Thymus (tissue), 11 donors: ENCODE data around the gene ANAPC13. TPM values are rescaled to one million over a fixed set of nuclear protein-coding genes. Genes with fewer than 3 reads are reported as not detected.

ENCODE experiments used
- DNase-seq, 9 donors: peaks; one replicate each; pipeline ENCODE4 v3.0.0-alpha.2; 2013; ENCODE audit warnings: low spot score in 9 of 9, low read depth in 6 of 9, missing footprints in 1 of 9
- H3K27ac ChIP-seq, 2 donors: one replicate each; pipeline ENCODE4 v1.5.1; 2013; ENCODE audit warnings: control low read depth in 1 of 2, low read depth in 1 of 2, low read length in 1 of 2, mild to moderate bottlenecking in 1 of 2, moderate library complexity in 1 of 2
- H3K27me3 ChIP-seq, 2 donors: one replicate each; pipeline ENCODE4 v1.5.1; 2013; ENCODE audit warnings: low read length in 1 of 2; ENCODE audit not compliant: control insufficient read depth in 2 of 2, insufficient read depth in 1 of 2
- H3K36me3 ChIP-seq, 2 donors: one replicate each; pipeline ENCODE4 v1.5.1; 2013; ENCODE audit warnings: low read length in 1 of 2, mild to moderate bottlenecking in 1 of 2, moderate library complexity in 1 of 2; ENCODE audit not compliant: control insufficient read depth in 2 of 2, insufficient read depth in 2 of 2
- H3K4me1 ChIP-seq, 2 donors: one replicate each; pipeline ENCODE4 v1.5.1; 2013; ENCODE audit warnings: low read length in 2 of 2; ENCODE audit not compliant: control insufficient read depth in 2 of 2, insufficient read depth in 2 of 2
- H3K4me3 ChIP-seq, 2 donors: one replicate each; pipeline ENCODE4 v1.5.1; 2013; ENCODE audit warnings: low read length in 2 of 2, control low read depth in 1 of 2, mild to moderate bottlenecking in 1 of 2
- H3K9me3 ChIP-seq, 2 donors: one replicate each; pipeline ENCODE4 v1.5.1; 2013; ENCODE audit warnings: low read length in 1 of 2, mild to moderate bottlenecking in 1 of 2; ENCODE audit not compliant: control insufficient read depth in 2 of 2, insufficient read depth in 1 of 2
- WGBS: extraction: QIAGEN DNeasy Blood & Tissue Kit; methylation state at CpG from one replicate; pipeline ENCODE4 v1.1.7; 2013; 5-methylcytosine and 5-hydroxymethylcytosine counted together
- polyA plus RNA-seq: library from polyadenylated mRNA; stranded (reverse); fragments of 200-250 nt; gene quantifications from one replicate; pipeline ENCODE4 v1.2.3, GENCODE V29; 2013
- total RNA-seq: library from RNA; stranded (reverse); fragments of 120-200 nt; gene quantifications from one replicate; pipeline ENCODE4 v1.2.4, GENCODE V29; 2013
- donor health status: healthy.

The ANAPC13 gene
- total and polyA plus RNA-seq, 2 donors: 41.2 to 83.9 TPM

DNA sequence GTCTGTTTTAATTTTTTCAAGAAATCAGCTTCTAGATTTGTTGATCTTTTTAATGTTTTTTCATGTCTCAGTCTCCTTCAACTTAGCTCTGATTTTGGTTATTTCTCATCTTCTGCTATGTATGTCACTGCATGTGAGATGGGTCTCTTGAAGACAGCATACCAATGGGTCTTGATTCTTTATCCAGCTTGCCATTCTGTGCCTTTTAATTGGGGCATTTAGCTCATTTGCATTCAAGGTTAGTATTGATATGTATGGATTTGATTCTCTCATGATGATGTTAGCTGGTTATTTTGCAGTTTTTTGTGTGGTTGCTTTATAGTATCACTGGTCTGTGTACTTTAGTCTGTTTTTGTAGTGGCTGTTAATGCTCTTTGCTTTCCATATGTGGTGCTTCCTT, 39.5 kb upstream of the ANAPC13 start:
- H3K27me3 ChIP-seq: no peaks in the 10 kb centered on the region
- peaks cover 0 to 3% of the 10 kb centered on the region in 2 donors for H3K9me3 ChIP-seq
- no peak for DNase-seq
- H3K36me3 ChIP-seq: peaks cover 2 to 6% of the 10 kb centered on the region in 2 donors
- H3K27ac ChIP-seq: no peak overlapping the region
- no peak overlapping the region for H3K4me3 ChIP-seq
- H3K4me1 ChIP-seq: no peaks in the 10 kb centered on the region

DNA sequence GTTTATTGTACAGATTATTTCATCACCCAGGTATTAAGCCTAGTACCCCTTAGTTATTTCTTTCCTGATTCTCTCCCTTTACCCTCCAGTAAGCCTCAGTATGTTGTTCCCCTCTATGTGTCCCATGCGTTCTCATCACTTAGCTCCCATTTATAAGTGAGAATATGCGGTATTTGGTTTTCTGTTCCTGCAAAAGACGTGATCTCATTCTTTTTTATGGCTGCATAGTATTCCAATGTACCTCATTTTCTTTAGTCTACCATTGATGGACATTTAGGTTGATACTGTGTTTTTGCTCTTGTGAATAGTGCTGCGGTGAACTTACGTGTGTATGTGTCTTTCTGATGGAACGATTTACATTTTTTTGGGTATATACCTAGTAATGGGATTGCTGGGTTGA, 36.8 kb upstream of the ANAPC13 start:
- Histone ChIP-seq H3K36me3 (peaks cover 2 to 5% of the 10 kb centered on the region in 2 donors), H3K27me3 (no peaks in the 10 kb centered on the region), H3K9me3 (peaks cover 0 to 7% of the 10 kb centered on the region in 2 donors), H3K4me1 (no peaks in the 10 kb centered on the region), H3K27ac (no peak overlapping the region), H3K4me3 (no peak overlapping the region)
- DNase-seq: no peak
- WGBS: 98% methylated on average over 6 of the region's 6 CpGs

DNA sequence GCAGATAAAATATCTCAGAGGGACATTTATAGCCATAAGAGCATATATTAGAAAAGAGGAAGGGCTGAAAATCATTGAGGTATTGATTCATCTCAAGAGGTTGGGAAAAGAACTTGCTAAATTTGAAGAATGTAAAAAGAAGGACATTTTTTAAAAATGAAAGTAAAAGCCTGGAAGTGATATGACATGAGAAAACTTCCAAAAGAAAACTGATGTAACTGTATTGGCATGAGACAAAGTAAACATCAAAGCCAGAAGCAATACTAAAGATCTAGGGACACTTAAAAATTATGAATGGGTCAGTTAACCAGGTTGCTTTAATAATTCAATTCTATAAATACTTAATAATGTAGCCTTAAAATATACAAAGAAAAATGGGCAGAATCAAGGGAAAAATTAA, 32.0 kb upstream of the ANAPC13 start:
- H3K4me3 ChIP-seq: no peak overlapping the region
- H3K9me3 ChIP-seq: peaks cover 0 to 4% of the 10 kb centered on the region in 2 donors
- H3K27me3 ChIP-seq: no peaks in the 10 kb centered on the region
- peaks cover 3 to 6% of the 10 kb centered on the region in 2 donors for H3K36me3 ChIP-seq
- no peak for DNase-seq
- H3K4me1 ChIP-seq: no peaks in the 10 kb centered on the region
- H3K27ac ChIP-seq: no peak overlapping the region

DNA sequence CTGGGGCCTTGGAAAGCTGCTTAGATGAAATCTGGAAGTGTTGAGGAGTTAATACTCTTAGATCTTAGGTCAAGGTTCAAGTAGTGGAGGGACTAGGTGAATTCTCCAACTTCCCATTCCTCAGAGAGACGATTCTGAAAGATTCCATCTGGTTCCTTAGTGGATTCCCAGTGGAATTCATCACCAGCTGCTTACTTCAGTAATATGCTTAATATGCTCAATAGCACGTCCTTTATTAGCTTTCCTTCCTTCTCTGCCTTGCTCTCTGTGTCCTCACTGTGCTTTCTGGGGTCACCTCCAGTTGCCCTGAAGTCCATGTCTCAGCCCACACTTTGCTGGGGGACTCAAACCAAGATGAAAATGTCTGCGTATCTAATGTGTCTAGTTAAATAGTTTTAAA, 31.1 kb upstream of the ANAPC13 start:
- 95% methylated on average over 3 of the region's 3 CpGs for WGBS
- Histone ChIP-seq H3K27ac (no peak overlapping the region), H3K27me3 (no peaks in the 10 kb centered on the region), H3K4me1 (no peaks in the 10 kb centered on the region), H3K4me3 (no peak overlapping the region), H3K36me3 (peaks cover 3 to 8% of the 10 kb centered on the region in 2 donors), H3K9me3 (peaks cover 0 to 4% of the 10 kb centered on the region in 2 donors)
- DNase-seq: no peak

DNA sequence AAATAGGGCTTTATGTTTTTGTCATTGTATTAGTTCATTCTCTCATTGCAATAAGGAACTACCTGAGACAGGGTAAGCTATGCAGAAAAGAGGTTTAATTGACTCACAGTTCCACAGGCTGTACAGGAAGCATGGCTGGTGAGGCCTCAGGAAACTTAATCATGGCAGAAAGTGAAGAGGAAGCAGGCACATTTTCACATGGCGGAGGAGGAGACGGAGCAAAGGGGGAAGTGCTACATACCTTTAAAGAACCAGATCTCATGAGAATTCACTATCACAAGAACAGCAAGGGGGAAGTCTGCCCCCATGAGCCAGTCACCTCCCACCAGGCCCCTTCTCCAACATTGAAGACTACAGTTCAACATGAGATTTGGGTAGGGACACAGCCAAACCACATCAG, 25.7 kb upstream of the ANAPC13 start:
- H3K4me1 ChIP-seq: no peaks in the 10 kb centered on the region
- DNase-seq: no peak
- no peaks in the 10 kb centered on the region for H3K27me3 ChIP-seq
- no peak overlapping the region for H3K4me3 ChIP-seq
- H3K27ac ChIP-seq: no peak overlapping the region
- WGBS: 95% methylated on average over 2 of the region's 2 CpGs
- H3K36me3 ChIP-seq: peaks cover 21 to 42% of the 10 kb centered on the region in 2 donors
- H3K9me3 ChIP-seq: no peaks in the 10 kb centered on the region

DNA sequence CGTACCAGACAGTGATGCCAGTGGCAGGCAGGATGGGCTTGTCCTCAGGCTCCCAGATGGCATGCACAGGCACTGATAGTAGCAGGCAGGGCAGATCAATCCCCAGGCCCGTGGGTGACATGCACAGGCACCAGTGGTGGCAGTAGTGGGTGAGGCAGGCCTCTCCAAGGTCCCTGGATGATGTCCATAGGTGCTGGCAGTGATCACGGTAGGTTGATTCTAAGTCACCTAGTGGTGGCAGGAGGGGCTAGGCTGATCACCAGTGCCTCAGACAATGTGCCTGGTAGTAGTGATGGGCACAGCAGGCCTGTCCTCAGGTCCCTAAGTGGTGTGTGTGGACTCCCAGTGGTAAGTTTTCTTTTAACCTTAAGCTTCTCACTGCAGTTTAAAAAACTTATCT, 19.7 kb upstream of the ANAPC13 start:
- Histone ChIP-seq H3K4me1 (no peaks in the 10 kb centered on the region), H3K27me3 (no peaks in the 10 kb centered on the region), H3K9me3 (no peaks in the 10 kb centered on the region), H3K4me3 (no peak overlapping the region), H3K27ac (no peak overlapping the region), H3K36me3 (peaks cover 13 to 31% of the 10 kb centered on the region in 2 donors)
- no peak for DNase-seq
- whole genome bisulfite sequencing: 65% methylated on average over 3 of the region's 3 CpGs

DNA sequence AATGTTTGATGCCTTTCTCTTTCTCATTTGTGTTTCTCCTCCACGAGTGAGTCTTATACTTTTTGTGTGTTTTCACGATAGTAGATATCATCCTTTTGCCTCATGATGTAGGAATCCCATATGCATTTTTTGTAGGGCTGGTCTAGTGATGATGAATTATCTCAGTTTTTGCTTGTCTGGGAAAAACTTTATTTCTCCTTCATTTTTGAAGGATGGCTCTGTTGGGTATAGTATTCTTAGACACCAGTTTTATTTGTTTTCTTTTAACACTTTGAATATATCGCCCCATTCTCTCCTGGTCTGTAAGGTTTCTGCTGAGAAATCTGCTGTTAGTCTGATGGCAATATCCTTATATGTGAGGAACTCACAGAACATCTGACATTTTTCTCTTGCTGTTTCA, 18.3 kb upstream of the ANAPC13 start:
- Histone ChIP-seq H3K27ac (no peak overlapping the region), H3K4me1 (no peaks in the 10 kb centered on the region), H3K27me3 (no peaks in the 10 kb centered on the region), H3K36me3 (peaks cover 8 to 24% of the 10 kb centered on the region in 2 donors), H3K9me3 (no peaks in the 10 kb centered on the region), H3K4me3 (no peak overlapping the region)
- DNase-seq: no peak
- 66% methylated on average over 3 of the region's 3 CpGs for WGBS

DNA sequence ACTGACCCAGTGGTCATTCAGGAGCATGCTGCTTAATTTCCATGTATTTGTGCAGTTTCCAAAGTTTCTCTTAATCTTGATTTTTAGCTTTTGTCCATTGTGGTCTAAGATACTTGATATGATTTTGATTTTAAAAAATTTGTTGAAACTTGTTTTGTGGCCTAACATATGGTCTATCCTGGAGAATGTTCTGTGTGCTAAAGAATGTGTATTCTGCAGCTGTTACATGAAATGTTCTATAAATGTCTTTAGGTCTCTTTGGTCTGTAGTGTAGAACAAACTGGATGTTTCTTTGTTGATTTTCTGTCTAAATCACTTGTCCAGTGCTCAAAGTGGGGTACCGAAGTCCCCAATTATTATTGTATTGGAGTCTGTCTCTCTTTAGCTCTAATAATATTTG, 17.5 kb upstream of the ANAPC13 start:
- Histone ChIP-seq H3K9me3 (no peaks in the 10 kb centered on the region), H3K36me3 (peaks cover 6 to 17% of the 10 kb centered on the region in 2 donors), H3K4me3 (no peak overlapping the region), H3K27ac (no peak overlapping the region), H3K27me3 (no peaks in the 10 kb centered on the region), H3K4me1 (no peaks in the 10 kb centered on the region)
- DNase-seq: no peak
- 97% methylated on average over 1 of the region's 1 CpG for WGBS

DNA sequence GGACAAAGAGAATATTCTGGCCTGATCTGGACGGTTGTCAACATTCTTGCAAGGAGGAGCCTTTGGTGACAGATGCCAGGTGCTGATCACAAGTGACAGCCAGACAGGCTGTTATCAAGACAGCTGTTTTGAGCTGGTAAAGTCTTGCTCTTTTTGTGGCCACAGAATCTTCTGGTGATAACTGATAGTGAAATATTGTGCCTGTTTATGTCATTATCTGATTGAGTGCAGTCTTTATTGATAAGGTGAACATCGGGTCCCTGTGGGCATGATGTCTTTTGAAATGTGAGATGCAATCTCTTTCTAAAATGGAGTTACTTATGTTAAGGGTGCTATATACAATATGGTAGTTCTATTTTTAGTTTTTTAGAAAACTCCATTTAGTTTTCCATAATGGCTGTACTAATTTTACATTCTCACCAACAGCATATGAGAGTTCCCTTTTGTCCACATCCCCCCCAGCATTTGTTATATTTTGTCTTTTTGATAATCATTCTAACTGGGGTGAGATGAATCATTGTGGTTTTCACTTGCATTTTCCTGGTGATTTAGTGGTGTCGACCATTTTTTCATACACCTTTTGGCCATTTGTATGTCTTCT, 10.8 kb upstream of the ANAPC13 start:
- Histone ChIP-seq H3K4me1 (peaks cover 4 to 15% of the 10 kb centered on the region in 2 donors), H3K27ac (peak overlapping the region in 1 of 2 donors; percentile 70), H3K9me3 (no peaks in the 10 kb centered on the region), H3K36me3 (peaks cover 6 to 14% of the 10 kb centered on the region in 2 donors), H3K27me3 (no peaks in the 10 kb centered on the region), H3K4me3 (no peak overlapping the region)
- 10% methylated on average over 3 of the region's 3 CpGs for WGBS
- DNase-seq: peak in 3 of 9 donors; percentile 16 to 53 (median 25)
